H7 (cell line): ENCODE measurements around the gene ILDR2. TPM values are rescaled to one million over a fixed set of nuclear protein-coding genes. Genes with fewer than 3 reads are reported as not detected.

Source experiments
- DNase-seq: peaks from one replicate; pipeline ENCODE4 v3.0.0; 2012
- H3K27me3 ChIP-seq: 2 replicates; pipeline ENCODE4 v1.6.0; 2011; ENCODE audit warnings: mild to moderate bottlenecking, low read length; ENCODE audit not compliant: control insufficient read depth, insufficient read depth
- H3K36me3 ChIP-seq: replicated peaks from 2 replicates; pipeline ENCODE4 v1.5.1; 2011; ENCODE audit warnings: low read length; ENCODE audit not compliant: control insufficient read depth, insufficient read depth
- H3K4me3 ChIP-seq: 2 replicates; pipeline ENCODE4 v1.5.1; 2011; ENCODE audit warnings: low read depth, mild to moderate bottlenecking, control low read depth, low read length, moderate library complexity; ENCODE audit not compliant: insufficient read depth
- total RNA-seq: library from RNA; depleted of rRNA; stranded (reverse); fragments of >200 nt; shearing (Covaris generic); gene quantifications from 2 replicates; pipeline ENCODE4 v1.2.3, GENCODE V29; 2014

Gene ILDR2
- total RNA-seq, 1 experiment from 2014 or later, result 0.21 TPM

DNA sequence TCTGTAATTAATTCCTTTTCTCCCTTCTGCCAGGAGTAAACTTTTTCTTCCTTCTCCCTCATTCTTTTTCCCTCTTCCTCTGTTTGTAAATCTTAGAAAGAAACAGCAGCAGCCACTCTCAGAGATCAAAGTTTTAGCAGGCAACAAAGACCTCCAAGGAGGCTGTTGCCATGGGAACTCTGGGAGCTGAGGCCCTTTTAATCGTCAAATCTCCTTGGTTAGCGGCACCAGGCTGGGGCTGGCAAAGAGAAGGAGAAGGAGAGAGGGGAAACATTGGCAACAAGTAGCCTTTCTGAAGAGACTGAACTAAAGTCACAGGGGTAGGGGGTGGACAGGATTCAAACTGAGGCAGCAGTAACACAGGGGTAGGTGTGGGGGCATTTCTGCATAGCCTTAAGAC, 25.2 kb downstream of the ILDR2 start:
- no peak overlapping the region for H3K4me3 ChIP-seq
- DNase-seq, result peak; percentile 62
- peaks cover 28% of the 10 kb centered on the region for H3K27me3 ChIP-seq
- no peaks in the 10 kb centered on the region for H3K36me3 ChIP-seq

- H3K36me3 ChIP-seq, result no peaks in the 10 kb centered on the region
- no peak for DNase-seq
- H3K27me3 ChIP-seq, result peaks cover 28% of the 10 kb centered on the region
Measured at GRCh38 chr1:166948856-166949350, 26.4 kb downstream of the ILDR2 start.

DNA sequence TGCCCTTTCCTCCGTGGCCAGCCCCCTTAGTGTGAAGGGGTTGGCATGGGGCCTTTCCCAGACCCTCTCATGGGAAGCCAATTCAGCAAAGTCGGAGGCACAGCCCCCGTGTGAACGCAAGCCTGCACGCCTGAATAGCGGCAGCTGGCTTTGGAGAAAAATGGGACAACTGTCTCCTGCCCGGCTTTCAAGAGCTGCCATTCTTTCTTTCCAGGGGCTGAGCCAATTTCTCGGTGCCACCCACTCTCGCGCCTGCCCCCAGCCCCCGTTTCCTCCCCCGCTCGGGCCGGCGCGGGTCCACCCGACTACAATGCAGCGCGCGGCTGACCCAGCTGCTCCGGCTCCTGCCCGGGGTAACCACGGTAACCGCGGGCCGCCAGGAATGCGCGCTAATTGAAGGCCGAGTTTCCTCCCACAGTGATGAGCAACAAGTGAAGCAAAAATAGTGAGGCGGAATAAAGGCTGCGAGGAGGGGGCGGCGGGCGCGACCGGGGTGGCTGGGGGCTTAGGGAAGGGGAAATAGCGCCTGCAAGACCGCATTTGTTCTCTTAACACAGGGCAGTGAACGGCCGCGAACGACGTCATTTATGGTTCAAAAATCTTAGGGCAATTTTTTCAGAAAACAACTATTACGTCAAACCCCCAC, 27.8 kb downstream of the ILDR2 start:
- H3K27me3 ChIP-seq, result peaks cover 28% of the 10 kb centered on the region
- peak; percentile 86 for DNase-seq
- peak overlapping the region; percentile 28 for H3K4me3 ChIP-seq
- no peaks in the 10 kb centered on the region for H3K36me3 ChIP-seq

More at GRCh38 chr1:166948856-166949350, 26.4 kb downstream of the ILDR2 start:
- no peak overlapping the region for H3K4me3 ChIP-seq

GRCh38 chr1:166944186-166944967, 31.0 kb downstream of the ILDR2 start:
- DNase-seq, result no peak
- no peaks in the 10 kb centered on the region for H3K36me3 ChIP-seq
- no peak overlapping the region for H3K4me3 ChIP-seq
- H3K27me3 ChIP-seq, result peaks cover 28% of the 10 kb centered on the region

GRCh38 chr1:166939741-166940375, 35.5 kb downstream of the ILDR2 start:
- no peaks in the 10 kb centered on the region for H3K36me3 ChIP-seq
- no peak overlapping the region for H3K4me3 ChIP-seq
- DNase-seq, result no peak
- no peaks in the 10 kb centered on the region; the same call in 1 of the 2 replicates for H3K27me3 ChIP-seq

GRCh38 chr1:166937962-166938361, 37.4 kb downstream of the ILDR2 start:
- H3K36me3 ChIP-seq, result no peaks in the 10 kb centered on the region
- H3K27me3 ChIP-seq, result no peaks in the 10 kb centered on the region; the same call in 1 of the 2 replicates
- DNase-seq, result no peak
- no peak overlapping the region for H3K4me3 ChIP-seq

GRCh38 chr1:166937329-166937728, 38.0 kb downstream of the ILDR2 start:
- no peaks in the 10 kb centered on the region for H3K27me3 ChIP-seq
- no peak for DNase-seq

GRCh38 chr1:166933633-166934032, 41.7 kb downstream of the ILDR2 start:
- no peaks in the 10 kb centered on the region for H3K27me3 ChIP-seq
- no peaks in the 10 kb centered on the region for H3K36me3 ChIP-seq
- no peak overlapping the region for H3K4me3 ChIP-seq
- DNase-seq, result no peak

More at GRCh38 chr1:166937329-166937728, 38.0 kb downstream of the ILDR2 start:
- no peak overlapping the region for H3K4me3 ChIP-seq
- no peaks in the 10 kb centered on the region for H3K36me3 ChIP-seq

DNA sequence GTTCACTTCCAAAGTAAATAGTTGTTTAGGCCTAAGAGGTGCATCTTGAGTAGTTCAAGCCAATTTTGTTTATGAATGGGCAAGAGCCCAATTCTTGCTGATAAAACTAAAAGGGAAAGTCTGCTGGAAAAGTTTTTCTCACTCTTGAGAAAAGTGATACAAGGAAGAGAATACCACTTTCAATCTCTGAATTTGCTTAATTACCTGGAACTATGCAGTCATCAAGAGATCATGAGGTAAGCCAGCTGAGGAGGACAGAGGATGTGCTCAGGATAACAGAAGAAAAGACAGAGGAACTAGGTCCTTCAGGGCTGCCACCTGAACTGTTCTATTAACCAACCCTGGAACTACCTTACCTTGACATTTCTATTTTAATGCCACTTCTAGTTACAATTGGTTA, 42.2 kb downstream of the ILDR2 start:
- no peak for DNase-seq
- no peak overlapping the region for H3K4me3 ChIP-seq
- no peaks in the 10 kb centered on the region for H3K27me3 ChIP-seq
- H3K36me3 ChIP-seq, result no peaks in the 10 kb centered on the region

GRCh38 chr1:166929911-166930310, 45.4 kb downstream of the ILDR2 start:
- Histone ChIP-seq H3K36me3 (no peaks in the 10 kb centered on the region), H3K27me3 (no peaks in the 10 kb centered on the region), H3K4me3 (no peak overlapping the region)
- DNase-seq, result no peak

DNA sequence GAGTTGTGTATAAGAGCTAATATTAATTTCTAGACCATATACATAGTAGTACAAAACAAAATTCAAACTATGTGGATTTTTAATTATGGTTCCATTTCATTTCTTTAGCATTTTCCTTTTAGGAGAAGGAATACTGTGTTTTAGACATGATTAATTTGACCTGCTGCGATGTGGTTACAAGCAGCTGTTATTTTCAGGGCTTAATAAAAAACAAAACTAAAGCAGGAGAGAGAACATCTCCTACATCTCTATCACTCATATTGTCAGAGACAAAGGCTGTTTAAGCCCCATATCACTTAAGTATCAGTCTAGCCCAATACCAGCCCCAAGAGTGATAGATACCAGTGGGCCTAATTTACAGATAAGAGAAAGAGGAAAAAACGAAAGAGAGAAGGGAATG, 47.6 kb downstream of the ILDR2 start:
- no peak for DNase-seq
- Histone ChIP-seq H3K4me3 (no peak overlapping the region), H3K36me3 (no peaks in the 10 kb centered on the region), H3K27me3 (peaks cover 7% of the 10 kb centered on the region)

- peaks cover 24% of the 10 kb centered on the region for H3K27me3 ChIP-seq
- H3K4me3 ChIP-seq, result no peak overlapping the region
- no peaks in the 10 kb centered on the region for H3K36me3 ChIP-seq
- peak; percentile 36 for DNase-seq
Measured at GRCh38 chr1:166925810-166926478, 49.4 kb downstream of the ILDR2 start.

- no peaks in the 10 kb centered on the region for H3K36me3 ChIP-seq
- DNase-seq, result no peak
- H3K27me3 ChIP-seq, result peaks cover 34% of the 10 kb centered on the region
- H3K4me3 ChIP-seq, result no peak overlapping the region
Measured at GRCh38 chr1:166924823-166925541, 50.4 kb downstream of the ILDR2 start.
